HG03457 (cell line): Measurements from ENCODE around the gene LIAS.
A peak's percentile ranks its signal among the peaks of the same experiment; 100 is the strongest.

Source experiments
- ATAC-seq: cut with Tn5 transposase; IDR thresholded peaks from one replicate; pipeline ENCODE4 v1.9.1; 2021; ENCODE audit warnings: moderate number of reproducible peaks; ENCODE audit not compliant: unreplicated experiment

Gene LIAS

DNA sequence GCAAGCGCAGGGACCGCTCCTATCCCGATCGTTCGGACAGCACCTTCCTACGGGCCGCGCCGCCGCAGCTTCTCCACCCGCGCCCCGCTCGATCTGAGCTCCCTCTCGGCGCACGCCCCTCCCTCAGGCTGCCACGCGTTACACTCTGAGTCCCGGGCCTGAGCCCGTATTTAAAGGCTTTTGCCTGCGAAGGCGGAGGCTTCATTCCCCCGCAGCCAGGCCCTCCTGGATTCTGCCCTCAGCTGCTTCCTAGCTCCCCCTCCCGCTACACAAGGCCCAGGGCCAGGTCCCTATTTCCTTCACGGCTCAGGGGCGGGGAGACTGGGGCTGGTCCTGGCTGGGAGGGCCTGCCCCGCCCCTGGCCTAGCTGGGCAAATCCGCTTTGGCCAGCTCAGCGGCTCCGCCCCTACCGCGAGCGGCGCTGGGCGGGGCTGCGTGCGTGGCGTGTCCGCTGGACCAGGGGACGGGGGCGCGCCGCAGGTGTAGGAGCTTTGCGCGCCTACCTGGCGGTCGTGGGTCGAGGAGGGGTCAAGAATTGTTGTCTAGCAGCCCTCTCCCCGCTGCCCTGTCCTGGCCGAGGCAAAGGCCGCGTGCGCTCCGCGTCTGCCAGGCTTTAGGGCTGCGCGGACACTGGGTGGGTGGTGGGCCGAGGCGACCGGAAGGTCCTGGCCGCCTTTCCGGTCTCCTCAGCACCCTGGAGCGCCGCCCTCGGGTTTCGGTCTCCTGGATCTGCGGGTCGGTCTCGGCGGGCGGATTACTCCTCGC is 68.6 kb downstream of the LIAS start, which contains the start of gene UGDH:
Gene UGDH, minus strand, starts transcription at position 144 of the 765 bp plus-strand sequence. CDS start 5,927 bp downstream, outside the sequence.
- ATAC-seq = peak; percentile 96

DNA sequence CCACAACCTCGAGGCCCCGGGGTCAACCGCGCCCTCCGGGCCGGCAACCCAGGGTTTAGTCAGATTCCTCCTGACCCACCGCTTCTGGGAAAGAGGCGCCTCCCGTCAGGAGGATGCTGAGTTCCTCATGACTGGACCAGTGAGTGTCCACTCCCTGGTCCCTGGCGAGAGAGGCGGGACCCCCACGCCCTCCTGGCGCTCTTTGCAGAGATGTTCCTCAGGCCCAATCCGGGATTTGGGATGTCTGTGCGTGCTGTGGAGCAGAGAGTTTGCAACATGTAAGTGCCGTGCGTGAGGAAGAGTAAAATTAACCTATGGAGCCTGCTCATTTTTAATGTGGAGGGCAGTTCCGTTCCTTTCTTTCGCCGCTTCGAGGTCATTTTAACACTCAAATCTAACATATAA is 69.2 kb downstream of the LIAS start:
- ATAC-seq = no peak
